K562 (cell line): ENCODE results near the gene PLD1. TPM values are rescaled to one million over a fixed set of nuclear protein-coding genes. Genes with fewer than 3 reads are reported as not detected.

ENCODE experiments used
- AFF1 ChIP-seq, 2 experiments: fragments of 450-650 bp; IDR thresholded peaks; 2 replicates each; pipeline ENCODE4 v1.6.1; 2018; ENCODE audit warnings: mild to moderate bottlenecking in 2 of 2, low read depth in 1 of 2; ENCODE audit not compliant: partially characterized antibody in 2 of 2
- BRF2 ChIP-seq: IDR thresholded peaks from 3 replicates; pipeline ENCODE4 v1.6.1; 2011; ENCODE audit warnings: borderline replicate concordance, mild to moderate bottlenecking; ENCODE audit not compliant: insufficient read length, insufficient read depth
- CBX2 ChIP-seq: fragments of 200-600 bp; sonication (generic); IDR thresholded peaks from one replicate; pipeline ENCODE4 v1.6.1; 2012; ENCODE audit warnings: mild to moderate bottlenecking, low read length, inconsistent platforms; ENCODE audit not compliant: insufficient read depth, poor library complexity, severe bottlenecking
- DEAF1 ChIP-seq: fragments of 450-650 bp; formaldehyde crosslinking; IDR thresholded peaks from 2 replicates; pipeline ENCODE4 v1.4.0; 2020; ENCODE audit warnings: mild to moderate bottlenecking, moderate library complexity
- ELF1 ChIP-seq: fragments of 200-800 bp; sonication (Bioruptor generic); IDR thresholded peaks from 2 replicates; pipeline ENCODE4 v1.6.1; 2016; ENCODE audit warnings: missing genetic modification characterization, missing compliant biosample characterization
- ERF ChIP-seq: fragments of 450-650 bp; formaldehyde crosslinking; IDR thresholded peaks from 2 replicates; pipeline ENCODE4 v1.4.0; 2020; ENCODE audit warnings: mild to moderate bottlenecking, mixed read lengths
- FOXA3 ChIP-seq, 2 experiments: fragments of 450-650 bp in 1 of 2; sonication (generic) in 1 of 2; formaldehyde crosslinking; IDR thresholded peaks in 1 of 2; conservative IDR thresholded peaks in 1 of 2; 2 replicates each; pipeline versions ENCODE4 v1.4.0 to v1.8.0; 2020 to 2022; ENCODE audit warnings: mild to moderate bottlenecking in 2 of 2, missing genetic modification reagents in 1 of 2
- FUS ChIP-seq: fragments of 200-400 bp; formaldehyde crosslinking; optimal IDR thresholded peaks from 2 replicates; pipeline ENCODE3; 2017; ENCODE audit warnings: low read depth, low read length
- GTF2E2 ChIP-seq: fragments of 200-800 bp; sonication (Bioruptor generic); IDR thresholded peaks from 2 replicates; pipeline ENCODE4 v1.6.1; 2016; ENCODE audit warnings: missing genetic modification characterization, missing compliant biosample characterization
- HNRNPLL ChIP-seq: fragments of 200-400 bp; formaldehyde crosslinking; IDR thresholded peaks from 2 replicates; pipeline ENCODE4 v1.6.1; 2017; ENCODE audit warnings: low read length, low read depth, mild to moderate bottlenecking; ENCODE audit not compliant: poor library complexity, severe bottlenecking
- MLLT1 ChIP-seq, 2 experiments: fragments of 450-650 bp; IDR thresholded peaks; 2 replicates each; pipeline ENCODE4 v1.6.1; 2016
- PURB ChIP-seq: sonication (generic); formaldehyde crosslinking; IDR thresholded peaks from 2 replicates; pipeline ENCODE4 v1.9.0; 2021; ENCODE audit warnings: low read depth, mild to moderate bottlenecking, missing genetic modification reagents
- TBP ChIP-seq: optimal IDR thresholded peaks from 2 replicates; pipeline ENCODE3; 2011; ENCODE audit warnings: low read depth, low read length, improper control_type of control experiment
- ZNF274 ChIP-seq: IDR thresholded peaks from 2 replicates; pipeline ENCODE4 v1.6.1; 2011; ENCODE audit warnings: low read depth, mild to moderate bottlenecking, low read length, moderate library complexity, borderline replicate concordance
- ZNF354B ChIP-seq: fragments of 250-450 bp; sonication (Bioruptor Pico); IDR thresholded peaks from 2 replicates; pipeline ENCODE4 v1.4.0; 2020
- ZNF41 ChIP-seq: fragments of 250-450 bp; sonication (Bioruptor Pico); conservative IDR thresholded peaks from 2 replicates; pipeline ENCODE4 v1.4.0; 2020; ENCODE audit warnings: mild to moderate bottlenecking
- ZNF431 ChIP-seq: sonication (generic); formaldehyde crosslinking; IDR thresholded peaks from 2 replicates; pipeline ENCODE4 v1.8.0; 2022; ENCODE audit warnings: mild to moderate bottlenecking, missing genetic modification reagents
- ZZZ3 ChIP-seq: fragments of 450-650 bp; IDR thresholded peaks from 2 replicates; pipeline ENCODE4 v1.6.1; 2016; ENCODE audit warnings: antibody characterized with exemption, mild to moderate bottlenecking, moderate library complexity
- polyA plus RNA-seq, 8 experiments: library from polyadenylated mRNA; depleted of rRNA in 4 of 8; stranded (reverse) in 5 of 8; unstranded in 3 of 8; fragments of >200 nt; fragmentation: Nextera tagmentation in 2 of 8; fragmentation: Illumina TruSeq in 1 of 8; extraction: Ambion mirVana in 2 of 8; extraction: Trizol in 1 of 8; gene quantifications; 2 replicates each; pipeline versions ENCODE4 v1.2.1 to v1.2.3, GENCODE V29; 2011 to 2014; ENCODE audit warnings: inconsistent platforms in 1 of 8, missing spikeins in 1 of 8
- total RNA-seq, 7 experiments: library from RNA; depleted of rRNA in 6 of 7; stranded (reverse); fragments of >200 nt in 6 of 7; fragmentation: Illumina TruSeq in 2 of 7; extraction: Trizol in 2 of 7; gene quantifications; 2 replicates each; pipeline versions ENCODE4 v1.2.1 to v1.2.3, GENCODE V29; 2011 to 2021; ENCODE audit warnings: low replicate concordance in 1 of 7
- TF ChIP-seq, protein P1 (sequence below): sonication (generic); IDR thresholded peaks from 2 replicates; pipeline ENCODE4 v1.6.1; 2016

The PLD1 gene
- total and polyA plus RNA-seq, 9 of the 15 experiments (the other 6 are each of a cell fraction or from before 2014, with no cell fraction given) = 8.4 to 26.1 (median 18.6) TPM

GRCh38 chr3:171811295-171811912 is 1.1 kb upstream of the PLD1 start (continued):
- TF ChIP-seq ZZZ3 (no peak), AFF1 (IDR thresholded peaks at IDR 0.05; ENCODE audit: low read depth in 1 of 2, partially characterized antibody in 2 of 2) (peak; percentile 16 to 24), ERF (no peak), ELF1 (tag) (no peak), ZNF354B (CRISPR knock-in tag) (no peak), FOXA3 (CRISPR knock-in tag; conservative IDR thresholded peaks at IDR 0.05 in 1 of 2, IDR thresholded peaks at IDR 0.05 in 1 of 2) (peak; percentile 41 to 48; a peak in 2 of 4 replicates), FUS (no peak), BRF2 (no peak), CBX2 (no peak), DEAF1 (no peak), MLLT1 (IDR thresholded peaks at IDR 0.05) (peak in 1 of 2 experiments; percentile 30; a peak in 1 of 4 replicates), ZNF431 (no peak), ZNF274 (no peak), GTF2E2 (no peak), HNRNPLL (no peak), ZNF41 (CRISPR knock-in tag) (no peak), TBP (no peak), PURB (CRISPR knock-in tag) (no peak)
- TF ChIP-seq, protein P1, sequence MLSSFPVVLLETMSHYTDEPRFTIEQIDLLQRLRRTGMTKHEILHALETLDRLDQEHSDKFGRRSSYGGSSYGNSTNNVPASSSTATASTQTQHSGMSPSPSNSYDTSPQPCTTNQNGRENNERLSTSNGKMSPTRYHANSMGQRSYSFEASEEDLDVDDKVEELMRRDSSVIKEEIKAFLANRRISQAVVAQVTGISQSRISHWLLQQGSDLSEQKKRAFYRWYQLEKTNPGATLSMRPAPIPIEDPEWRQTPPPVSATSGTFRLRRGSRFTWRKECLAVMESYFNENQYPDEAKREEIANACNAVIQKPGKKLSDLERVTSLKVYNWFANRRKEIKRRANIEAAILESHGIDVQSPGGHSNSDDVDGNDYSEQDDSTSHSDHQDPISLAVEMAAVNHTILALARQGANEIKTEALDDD = peak; percentile 81
